MM.1S (cell line): Measurements from ENCODE around the gene USP46.

Experiments
- DNase-seq: peaks from one replicate; pipeline ENCODE4 v3.0.0-alpha.2; 2015
- H2AFZ ChIP-seq: fragments of 300-600 bp; sonication (generic); 2 replicates; pipeline ENCODE4 v1.6.0; 2016; ENCODE audit warnings: antibody characterized with exemption, low read length
- H3F3A ChIP-seq: fragments of 300-600 bp; sonication (generic); 2 replicates; pipeline ENCODE4 v1.6.1; 2016; ENCODE audit warnings: mild to moderate bottlenecking, antibody characterized with exemption, low read length, moderate library complexity, mixed read lengths; ENCODE audit not compliant: insufficient read depth
- H3K27ac ChIP-seq: fragments of 300-600 bp; sonication (generic); 2 replicates; pipeline ENCODE4 v1.5.1; 2016; ENCODE audit warnings: mild to moderate bottlenecking, low read length
- H3K27me3 ChIP-seq: fragments of 300-600 bp; sonication (generic); replicated peaks from 2 replicates; pipeline ENCODE4 v1.6.0; 2016; ENCODE audit warnings: low read length; ENCODE audit not compliant: insufficient read depth
- H3K36me3 ChIP-seq: fragments of 300-600 bp; sonication (generic); replicated peaks from 2 replicates; pipeline ENCODE4 v1.6.1; 2016; ENCODE audit warnings: mild to moderate bottlenecking, low read length, mixed read lengths; ENCODE audit not compliant: insufficient read depth
- H3K4me1 ChIP-seq: fragments of 300-600 bp; sonication (generic); 2 replicates; pipeline ENCODE4 v1.6.1; 2016; ENCODE audit warnings: low read length, mixed read lengths
- H3K4me2 ChIP-seq: fragments of 300-600 bp; sonication (generic); 2 replicates; pipeline ENCODE4 v1.6.0; 2016; ENCODE audit warnings: low read depth, low read length
- H3K4me3 ChIP-seq: fragments of 300-600 bp; sonication (generic); 2 replicates; pipeline ENCODE4 v1.5.1; 2016; ENCODE audit warnings: low read length, mixed read lengths
- H3K79me2 ChIP-seq: fragments of 300-600 bp; sonication (generic); 2 replicates; pipeline ENCODE4 v1.6.1; 2016; ENCODE audit warnings: mixed run types, low read length, mixed read lengths
- H3K9ac ChIP-seq: fragments of 300-600 bp; sonication (generic); 2 replicates; pipeline ENCODE4 v1.6.1; 2016; ENCODE audit warnings: low read length, mixed read lengths
- H3K9me2 ChIP-seq: fragments of 300-600 bp; sonication (generic); replicated peaks from 2 replicates; pipeline ENCODE4 v1.6.1; 2016; ENCODE audit warnings: mild to moderate bottlenecking, low read length, mixed read lengths; ENCODE audit not compliant: insufficient read depth
- H3K9me3 ChIP-seq: fragments of 300-600 bp; sonication (generic); replicated peaks from 2 replicates; pipeline ENCODE4 v1.6.1; 2016; ENCODE audit warnings: mild to moderate bottlenecking, low read length, mixed read lengths; ENCODE audit not compliant: insufficient read depth
- H4K20me1 ChIP-seq: fragments of 300-600 bp; sonication (generic); 2 replicates; pipeline ENCODE4 v1.6.1; 2016; ENCODE audit warnings: mild to moderate bottlenecking, low read length, moderate library complexity, mixed read lengths; ENCODE audit not compliant: insufficient read depth
- CTCF ChIP-seq: fragments of 300-600 bp; sonication (generic); IDR thresholded peaks from 2 replicates; pipeline ENCODE4 v1.5.1; 2016; ENCODE audit warnings: antibody characterized with exemption, low read length, mixed read lengths
- EZH2 ChIP-seq: fragments of 300-600 bp; sonication (generic); optimal IDR thresholded peaks from 2 replicates; pipeline ENCODE3; 2017; ENCODE audit warnings: low read depth, mild to moderate bottlenecking, antibody characterized with exemption, low read length, mixed read lengths
- EZH2phosphoT487 ChIP-seq: fragments of 300-600 bp; sonication (generic); IDR thresholded peaks from 2 replicates; pipeline ENCODE4 v1.6.1; 2018; ENCODE audit warnings: antibody characterized with exemption, low read length

Gene USP46

GRCh38 chr4:52578951-52579350 lies 80.2 kb downstream of the USP46 start:
- Histone ChIP-seq H3K9ac (no peak overlapping the region), H3F3A (no peaks in the 10 kb centered on the region), H3K4me2 (no peak overlapping the region), H3K36me3 (no peaks in the 10 kb centered on the region), H2AFZ (no peak overlapping the region), H3K27me3 (no peaks in the 10 kb centered on the region), H3K4me1 (no peaks in the 10 kb centered on the region), H3K27ac (no peak overlapping the region), H3K79me2 (no peaks in the 10 kb centered on the region), H3K9me3 (no peaks in the 10 kb centered on the region), H3K4me3 (no peak overlapping the region), H4K20me1 (no peaks in the 10 kb centered on the region), H3K9me2 (no peaks in the 10 kb centered on the region)
- no peak for DNase-seq
- no peak for TF ChIP-seq EZH2phosphoT487
- TF ChIP-seq EZH2, result no peak
- TF ChIP-seq CTCF, result no peak

- DNase-seq, result no peak
- Histone ChIP-seq H3K4me1 (no peaks in the 10 kb centered on the region), H3K9me3 (no peaks in the 10 kb centered on the region), H3K36me3 (no peaks in the 10 kb centered on the region), H3K4me3 (no peak overlapping the region), H2AFZ (no peak overlapping the region), H3K9me2 (no peaks in the 10 kb centered on the region), H3K27me3 (no peaks in the 10 kb centered on the region), H3K4me2 (no peak overlapping the region), H3K79me2 (no peaks in the 10 kb centered on the region), H3K27ac (no peak overlapping the region), H3K9ac (no peak overlapping the region), H4K20me1 (no peaks in the 10 kb centered on the region), H3F3A (no peaks in the 10 kb centered on the region)
- no peak for TF ChIP-seq EZH2
Measured at GRCh38 chr4:52577624-52577962, 81.5 kb downstream of the USP46 start.

- Histone ChIP-seq H3F3A (no peaks in the 10 kb centered on the region), H3K36me3 (no peaks in the 10 kb centered on the region), H3K9me3 (no peaks in the 10 kb centered on the region), H3K9ac (no peak overlapping the region), H3K4me1 (no peaks in the 10 kb centered on the region), H3K4me3 (no peak overlapping the region), H3K79me2 (no peaks in the 10 kb centered on the region), H3K27me3 (no peaks in the 10 kb centered on the region), H3K4me2 (no peak overlapping the region), H3K27ac (no peak overlapping the region), H4K20me1 (no peaks in the 10 kb centered on the region), H3K9me2 (no peaks in the 10 kb centered on the region), H2AFZ (no peak overlapping the region)
- DNase-seq, result no peak
- TF ChIP-seq CTCF, result no peak
- TF ChIP-seq EZH2phosphoT487, result no peak
- no peak for TF ChIP-seq EZH2
Measured at GRCh38 chr4:52576961-52577623, 82.0 kb downstream of the USP46 start.

- Histone ChIP-seq H3K9me3 (no peaks in the 10 kb centered on the region), H3K36me3 (no peaks in the 10 kb centered on the region), H3K9ac (no peak overlapping the region), H3K4me3 (no peak overlapping the region), H4K20me1 (no peaks in the 10 kb centered on the region), H3K27ac (no peak overlapping the region), H3K9me2 (no peaks in the 10 kb centered on the region), H3K79me2 (no peaks in the 10 kb centered on the region), H3F3A (no peaks in the 10 kb centered on the region), H3K4me1 (no peaks in the 10 kb centered on the region), H3K4me2 (no peak overlapping the region), H2AFZ (no peak overlapping the region), H3K27me3 (no peaks in the 10 kb centered on the region)
- TF ChIP-seq CTCF, result no peak
- no peak for TF ChIP-seq EZH2phosphoT487
- TF ChIP-seq EZH2, result no peak
- DNase-seq, result no peak
Measured at GRCh38 chr4:52576326-52576725, 82.8 kb downstream of the USP46 start.
